Upper lobe of left lung (tissue), 6 donors: Measurements from ENCODE around the gene NECTIN2. TPM values are rescaled to one million over a fixed set of nuclear protein-coding genes. Genes with fewer than 3 reads are reported as not detected.

Experiments
- ATAC-seq, 2 donors: fragments of 200-7000 bp; cut with Tn5 transposase; one replicate each; pipeline ENCODE4 v1.9.1; 2022; ENCODE audit warnings: mild to moderate bottlenecking in 2 of 2, moderate library complexity in 2 of 2; ENCODE audit not compliant: low FRiP score in 2 of 2
- DNase-seq, 2 donors: peaks; one replicate each; pipeline ENCODE4 v3.0.0-alpha.2; 2019 to 2020
- H3K27ac ChIP-seq, 4 donors: fragments of 200-600 bp; sonication (generic); one replicate each; pipeline ENCODE4 v1.5.1; 2016 to 2019
- H3K27me3 ChIP-seq, 4 donors: fragments of 200-600 bp; sonication (generic); one replicate each; pipeline ENCODE4 v1.5.1; 2017 to 2019
- H3K36me3 ChIP-seq, 4 donors: fragments of 200-600 bp; sonication (generic); one replicate each; pipeline ENCODE4 v1.5.1; 2016 to 2019
- H3K4me1 ChIP-seq, 4 donors: fragments of 200-600 bp; sonication (generic); one replicate each; pipeline ENCODE4 v1.5.1; 2018 to 2019
- H3K4me3 ChIP-seq, 4 donors: fragments of 200-600 bp; sonication (generic); one replicate each; pipeline ENCODE4 v1.5.1; 2017 to 2019; ENCODE audit warnings: mild to moderate bottlenecking in 2 of 4, moderate library complexity in 1 of 4
- H3K9me3 ChIP-seq, 4 donors: fragments of 200-600 bp; sonication (generic); one replicate each; pipeline ENCODE4 v1.5.1; 2018 to 2019
- CTCF ChIP-seq, 6 experiments: fragments of 450-650 bp in 4 of 6; fragments of 200-600 bp in 2 of 6; sonication (generic) in 2 of 6; IDR thresholded peaks; one replicate each; pipeline ENCODE4 v1.5.1; 2016 to 2019; ENCODE audit warnings: antibody characterized with exemption in 6 of 6
- EP300 ChIP-seq, 4 donors: sonication (generic); formaldehyde crosslinking; IDR thresholded peaks; one replicate each; pipeline ENCODE4 v1.5.1; 2017; ENCODE audit warnings: antibody characterized with exemption in 4 of 4, control low read depth in 2 of 4
- POLR2A ChIP-seq, 4 donors: fragments of 450-650 bp; IDR thresholded peaks; one replicate each; pipeline ENCODE4 v1.5.1; 2016 to 2017; ENCODE audit warnings: antibody characterized with exemption in 4 of 4, mild to moderate bottlenecking in 2 of 4
- POLR2AphosphoS5 ChIP-seq, 2 donors: sonication (generic); formaldehyde crosslinking; IDR thresholded peaks; one replicate each; pipeline ENCODE4 v1.5.1; 2017; ENCODE audit warnings: antibody characterized with exemption in 2 of 2
- WGBS, 2 donors: methylation state at CpG; one replicate each; pipeline ENCODE4 v1.1.5; 2017 to 2018; 5-methylcytosine and 5-hydroxymethylcytosine counted together
- total RNA-seq, 6 donors: library from RNA; depleted of rRNA in 4 of 6; stranded (reverse); fragments of >200 nt in 4 of 6; gene quantifications; one replicate each; pipeline versions ENCODE4 v1.1.0 to v1.2.1, GENCODE V29; 2016 to 2021
- donor health status: DM: no; HTN: no; CAD: no; lungs with moderate emphysema.
- donor health status: DM: no; HTN: yes; CAD: no; lungs with severe emphysema.

Gene NECTIN2
- total RNA-seq, 6 donors from 2014 or later = 52.2 to 152 (median 109) TPM

GRCh38 chr19:44816301-44816700 lies 29.8 kb upstream of the NECTIN2 start:
- WGBS, 2 donors = 65 to 83% methylated on average over 2 of the region's 2 CpGs
- Histone ChIP-seq H3K36me3 (peaks cover 6 to 48% (median 21%) of the 10 kb centered on the region in 4 donors), H3K4me3 (no peak overlapping the region), H3K27ac (no peak overlapping the region), H3K27me3 (no peaks in the 10 kb centered on the region), H3K9me3 (no peaks in the 10 kb centered on the region), H3K4me1 (peaks cover 4 to 12% (median 5%) of the 10 kb centered on the region in 4 donors)
- DNase-seq (no peak), ATAC-seq (no peak)
- TF ChIP-seq CTCF (IDR thresholded peaks at IDR 0.05) = no peak
- TF ChIP-seq POLR2A (IDR thresholded peaks at IDR 0.05) = no peak
- TF ChIP-seq EP300 (IDR thresholded peaks at IDR 0.05) = no peak
- TF ChIP-seq POLR2AphosphoS5 (IDR thresholded peaks at IDR 0.05) = no peak

- no peak for TF ChIP-seq POLR2AphosphoS5 (IDR thresholded peaks at IDR 0.05)
- TF ChIP-seq POLR2A (IDR thresholded peaks at IDR 0.05) = no peak
- TF ChIP-seq CTCF (IDR thresholded peaks at IDR 0.05) = no peak
- no peak for TF ChIP-seq EP300 (IDR thresholded peaks at IDR 0.05)
- H3K27ac ChIP-seq = no peak overlapping the region
- no peaks in the 10 kb centered on the region for H3K27me3 ChIP-seq
- no peak for ATAC-seq
- peaks cover 4 to 17% (median 7%) of the 10 kb centered on the region in 4 donors for H3K4me1 ChIP-seq
- WGBS, 2 donors = 90 to 94% methylated on average over 8 of the region's 8 CpGs
- H3K9me3 ChIP-seq = no peaks in the 10 kb centered on the region
- DNase-seq = no peak
- H3K4me3 ChIP-seq = no peak overlapping the region
- peaks cover 6 to 41% (median 21%) of the 10 kb centered on the region in 4 donors for H3K36me3 ChIP-seq
Observed at GRCh38 chr19:44817725-44818465, 28.2 kb upstream of the NECTIN2 start.

- DNase-seq = no peak
- Histone ChIP-seq H3K4me3 (no peak overlapping the region), H3K36me3 (peaks cover 6 to 35% (median 18%) of the 10 kb centered on the region in 4 donors), H3K27ac (no peak overlapping the region), H3K4me1 (peaks cover 4 to 21% (median 10%) of the 10 kb centered on the region in 4 donors), H3K9me3 (no peaks in the 10 kb centered on the region), H3K27me3 (no peaks in the 10 kb centered on the region)
- 92% methylated on average over 19 to 20 of the region's 20 CpGs for WGBS, 2 donors
- no peak for ATAC-seq
- TF ChIP-seq CTCF (IDR thresholded peaks at IDR 0.05) (no peak), POLR2AphosphoS5 (IDR thresholded peaks at IDR 0.05) (no peak), EP300 (IDR thresholded peaks at IDR 0.05) (no peak), POLR2A (IDR thresholded peaks at IDR 0.05) (no peak)
Observed at GRCh38 chr19:44818466-44819031, 27.5 kb upstream of the NECTIN2 start.

GRCh38 chr19:44819246-44819832 lies 26.8 kb upstream of the NECTIN2 start:
- ATAC-seq (no peak), DNase-seq (no peak)
- peaks cover 4 to 21% (median 10%) of the 10 kb centered on the region in 4 donors for H3K4me1 ChIP-seq
- TF ChIP-seq POLR2A (IDR thresholded peaks at IDR 0.05) (no peak), POLR2AphosphoS5 (IDR thresholded peaks at IDR 0.05) (no peak), CTCF (IDR thresholded peaks at IDR 0.05) (no peak), EP300 (IDR thresholded peaks at IDR 0.05) (no peak)
- WGBS, 2 donors = 95 to 96% methylated on average over 25 to 26 of the region's 28 CpGs
- H3K36me3 ChIP-seq = peaks cover 0 to 27% (median 14%) of the 10 kb centered on the region in 4 donors
- H3K27me3 ChIP-seq = no peaks in the 10 kb centered on the region
- H3K27ac ChIP-seq = peak overlapping the region in 2 of 4 donors; percentile 5 to 69
- H3K9me3 ChIP-seq = no peaks in the 10 kb centered on the region
- no peak overlapping the region for H3K4me3 ChIP-seq
